DOHH2 (cell line): ENCODE measurements around the gene TCIRG1.

Source experiments
- H3F3A ChIP-seq: fragments of 200-600 bp; sonication (generic), shearing (Covaris generic); 2 replicates; pipeline ENCODE4 v1.6.0; 2016; ENCODE audit warnings: antibody characterized with exemption, mild to moderate bottlenecking; ENCODE audit not compliant: control insufficient read depth, insufficient read depth
- H3K27ac ChIP-seq: fragments of 200-600 bp; sonication (generic); 2 replicates; pipeline ENCODE4 v1.5.1; 2014; ENCODE audit warnings: low read depth, mild to moderate bottlenecking, low read length, moderate library complexity
- H3K27me3 ChIP-seq: fragments of 200-600 bp; sonication (generic); 2 replicates; pipeline ENCODE4 v1.6.1; 2014; ENCODE audit warnings: mild to moderate bottlenecking, low read length, mixed read lengths; ENCODE audit not compliant: control insufficient read depth
- H3K36me3 ChIP-seq: fragments of 200-600 bp; sonication (generic); 2 replicates; pipeline ENCODE4 v1.6.1; 2014; ENCODE audit warnings: mild to moderate bottlenecking, low read length, moderate library complexity, mixed read lengths; ENCODE audit not compliant: control insufficient read depth
- H3K4me1 ChIP-seq: fragments of 200-600 bp; sonication (generic); 2 replicates; pipeline ENCODE4 v1.6.1; 2014; ENCODE audit warnings: mild to moderate bottlenecking, low read length, mixed read lengths; ENCODE audit not compliant: control insufficient read depth
- H3K4me2 ChIP-seq: fragments of 200-600 bp; sonication (generic); 2 replicates; pipeline ENCODE4 v1.6.0; 2014; ENCODE audit warnings: mild to moderate bottlenecking, low read length, moderate library complexity
- H3K4me3 ChIP-seq: fragments of 200-600 bp; sonication (generic); 2 replicates; pipeline ENCODE4 v1.5.1; 2014; ENCODE audit warnings: mild to moderate bottlenecking, low read length, mixed read lengths
- H3K79me2 ChIP-seq: fragments of 200-600 bp; sonication (generic); 2 replicates; pipeline ENCODE4 v1.6.1; 2014; ENCODE audit warnings: mild to moderate bottlenecking, low read length, mixed read lengths; ENCODE audit not compliant: control insufficient read depth
- H3K9me2 ChIP-seq: fragments of 200-600 bp; sonication (generic); replicated peaks from 2 replicates; pipeline ENCODE4 v1.6.1; 2014; ENCODE audit warnings: mild to moderate bottlenecking, low read length, mixed read lengths; ENCODE audit not compliant: control insufficient read depth
- H3K9me3 ChIP-seq: fragments of 200-600 bp; sonication (generic); 2 replicates; pipeline ENCODE4 v1.6.1; 2014; ENCODE audit warnings: antibody characterized with exemption, low read length, mixed read lengths; ENCODE audit not compliant: control insufficient read depth, insufficient read depth
- H4K20me1 ChIP-seq: fragments of 200-600 bp; sonication (generic); 2 replicates; pipeline ENCODE4 v1.6.0; 2014; ENCODE audit warnings: low read depth, mild to moderate bottlenecking, antibody characterized with exemption, low read length, moderate library complexity; ENCODE audit not compliant: control insufficient read depth, insufficient read depth
- CTCF ChIP-seq: fragments of 200-600 bp; sonication (generic); IDR thresholded peaks from one replicate; pipeline ENCODE4 v1.5.1; 2014; ENCODE audit warnings: antibody characterized with exemption, mild to moderate bottlenecking, low read depth, low read length; ENCODE audit not compliant: poor library complexity, severe bottlenecking
- EZH2phosphoT487 ChIP-seq: fragments of 200-600 bp; sonication (generic); IDR thresholded peaks from 2 replicates; pipeline ENCODE4 v1.6.1; 2017; ENCODE audit warnings: borderline replicate concordance, mild to moderate bottlenecking, antibody characterized with exemption, low read length, moderate library complexity, mixed read lengths

Gene TCIRG1

GRCh38 chr11:68093565-68093964 is 54.7 kb downstream of the TCIRG1 start:
- peaks cover 17% of the 10 kb centered on the region for H3K4me1 ChIP-seq
- H3F3A ChIP-seq, result no peaks in the 10 kb centered on the region
- H3K9me2 ChIP-seq, result no peaks in the 10 kb centered on the region
- no peaks in the 10 kb centered on the region for H3K9me3 ChIP-seq
- H3K36me3 ChIP-seq, result no peaks in the 10 kb centered on the region; the same call in none of the 2 replicates
- H3K4me2 ChIP-seq, result no peak overlapping the region
- no peak overlapping the region for H3K27ac ChIP-seq
- H3K4me3 ChIP-seq, result no peak overlapping the region
- no peaks in the 10 kb centered on the region for H3K27me3 ChIP-seq
- no peaks in the 10 kb centered on the region; the same call in 1 of the 2 replicates for H3K79me2 ChIP-seq
- TF ChIP-seq EZH2phosphoT487, result no peak
- no peak for TF ChIP-seq CTCF
- H4K20me1 ChIP-seq, result no peaks in the 10 kb centered on the region

- Histone ChIP-seq H3K4me2 (no peak overlapping the region), H4K20me1 (no peaks in the 10 kb centered on the region), H3K4me3 (no peak overlapping the region), H3F3A (0 out of 2 replicates have a peak, but pooled peaks cover 3% of the 10 kb centered on the region), H3K9me3 (no peaks in the 10 kb centered on the region), H3K27me3 (no peaks in the 10 kb centered on the region), H3K79me2 (peaks cover 28% of the 10 kb centered on the region), H3K36me3 (no peaks in the 10 kb centered on the region; the same call in none of the 2 replicates), H3K4me1 (peaks cover 26% of the 10 kb centered on the region), H3K27ac (no peak overlapping the region), H3K9me2 (no peaks in the 10 kb centered on the region)
- TF ChIP-seq EZH2phosphoT487, result no peak
- TF ChIP-seq CTCF, result no peak
Measured at GRCh38 chr11:68096962-68097361, 58.1 kb downstream of the TCIRG1 start.

- Histone ChIP-seq H3K27ac (no peak overlapping the region), H3K27me3 (no peaks in the 10 kb centered on the region), H3F3A (0 out of 2 replicates have a peak, but pooled peaks cover 3% of the 10 kb centered on the region), H3K4me3 (peak overlapping the region; percentile 8; the same call in 1 of the 2 replicates), H3K79me2 (peaks cover 47% of the 10 kb centered on the region), H3K4me1 (peaks cover 26% of the 10 kb centered on the region), H3K9me3 (no peaks in the 10 kb centered on the region), H3K4me2 (peak overlapping the region; percentile 39), H4K20me1 (no peaks in the 10 kb centered on the region), H3K9me2 (no peaks in the 10 kb centered on the region), H3K36me3 (no peaks in the 10 kb centered on the region; the same call in none of the 2 replicates)
- TF ChIP-seq EZH2phosphoT487, result no peak
- TF ChIP-seq CTCF, result no peak
Measured at GRCh38 chr11:68099057-68099456, 60.2 kb downstream of the TCIRG1 start.
